ENCODE results near the gene DNAJB1.

DNAJB1 gene

DNA sequence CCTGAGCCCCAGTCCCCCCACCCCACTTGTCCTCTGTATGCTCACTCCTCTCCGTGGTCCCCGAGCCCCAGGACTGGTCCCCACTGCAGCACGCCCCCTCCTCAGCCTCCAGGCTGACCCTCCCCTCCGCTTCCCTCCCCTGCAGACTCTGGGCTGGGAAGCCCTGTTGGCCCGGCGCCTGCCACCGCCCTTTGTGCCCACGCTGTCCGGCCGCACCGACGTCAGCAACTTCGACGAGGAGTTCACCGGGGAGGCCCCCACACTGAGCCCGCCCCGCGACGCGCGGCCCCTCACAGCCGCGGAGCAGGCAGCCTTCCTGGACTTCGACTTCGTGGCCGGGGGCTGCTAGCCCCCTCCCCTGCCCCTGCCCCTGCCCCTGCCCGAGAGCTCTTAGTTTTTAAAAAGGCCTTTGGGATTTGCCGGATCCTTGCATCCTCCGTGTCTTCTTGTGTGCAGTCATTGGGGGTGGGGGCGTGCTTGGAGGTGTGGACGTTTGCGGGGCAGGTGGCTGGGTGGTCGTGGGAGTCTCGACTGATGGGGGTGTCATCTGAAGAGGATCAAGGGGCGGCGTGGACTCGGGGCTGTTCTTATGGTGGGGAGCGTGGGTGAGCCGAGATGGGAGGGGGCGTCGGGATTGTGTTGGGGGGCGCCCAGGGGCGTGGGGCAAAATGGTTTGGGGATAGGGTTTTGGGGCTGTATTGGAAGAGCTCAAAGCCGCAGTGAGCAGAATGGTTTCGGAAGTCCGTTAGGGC, 46.6 kb downstream of the DNAJB1 start:
- DNase-seq = peak; percentile 33

DNA sequence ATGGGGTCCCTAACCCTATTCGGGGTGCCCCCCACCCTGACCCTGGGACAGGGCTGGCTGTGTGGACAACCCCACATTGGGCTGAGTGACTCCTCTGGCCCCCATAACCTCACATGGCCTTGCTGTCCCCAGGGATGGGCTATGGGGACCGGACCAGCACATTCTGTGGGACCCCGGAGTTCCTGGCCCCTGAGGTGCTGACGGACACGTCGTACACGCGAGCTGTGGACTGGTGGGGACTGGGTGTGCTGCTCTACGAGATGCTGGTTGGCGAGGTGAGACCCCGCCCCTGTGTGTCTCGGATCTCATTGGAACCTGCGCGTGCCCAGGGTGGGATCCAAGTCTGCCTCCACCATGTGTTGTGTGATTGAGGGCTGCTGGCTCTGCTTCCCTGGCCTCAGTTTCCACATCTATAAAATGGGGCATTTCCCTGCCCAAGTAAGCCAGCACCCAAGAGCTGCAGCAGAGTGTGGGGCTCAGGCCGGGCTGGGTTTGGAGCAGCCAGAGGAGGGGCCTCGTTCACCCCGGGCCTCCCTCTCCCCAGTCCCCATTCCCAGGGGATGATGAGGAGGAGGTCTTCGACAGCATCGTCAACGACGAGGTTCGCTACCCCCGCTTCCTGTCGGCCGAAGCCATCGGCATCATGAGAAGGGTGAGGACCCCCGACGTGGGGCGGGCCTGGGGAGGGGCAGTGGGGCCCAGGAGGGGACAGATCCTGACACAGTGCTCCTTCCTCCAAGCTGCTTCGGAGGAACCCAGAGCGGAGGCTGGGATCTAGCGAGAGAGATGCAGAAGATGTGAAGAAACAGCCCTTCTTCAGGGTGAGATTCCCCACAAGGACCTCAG, 47.9 kb downstream of the DNAJB1 start:
- DNase-seq = no peak

DNA sequence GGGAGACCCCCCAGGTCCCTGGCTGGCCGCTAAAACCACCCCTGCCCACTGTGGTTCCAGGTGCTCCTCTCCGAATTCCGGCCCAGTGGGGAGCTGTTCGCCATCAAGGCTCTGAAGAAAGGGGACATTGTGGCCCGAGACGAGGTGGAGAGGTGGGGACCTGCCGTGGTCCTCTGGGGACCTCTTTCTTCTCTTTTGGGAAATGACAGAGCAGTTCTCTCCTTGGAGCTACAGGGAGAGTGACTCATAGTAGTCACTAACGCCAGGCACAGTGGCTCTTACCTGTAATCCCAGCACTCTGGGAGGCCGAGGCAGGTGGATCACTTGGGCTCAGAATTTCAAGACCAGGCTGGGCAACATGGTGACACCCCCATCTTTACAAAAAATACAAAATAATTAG, 50.4 kb downstream of the DNAJB1 start:
- DNase-seq = no peak

DNA sequence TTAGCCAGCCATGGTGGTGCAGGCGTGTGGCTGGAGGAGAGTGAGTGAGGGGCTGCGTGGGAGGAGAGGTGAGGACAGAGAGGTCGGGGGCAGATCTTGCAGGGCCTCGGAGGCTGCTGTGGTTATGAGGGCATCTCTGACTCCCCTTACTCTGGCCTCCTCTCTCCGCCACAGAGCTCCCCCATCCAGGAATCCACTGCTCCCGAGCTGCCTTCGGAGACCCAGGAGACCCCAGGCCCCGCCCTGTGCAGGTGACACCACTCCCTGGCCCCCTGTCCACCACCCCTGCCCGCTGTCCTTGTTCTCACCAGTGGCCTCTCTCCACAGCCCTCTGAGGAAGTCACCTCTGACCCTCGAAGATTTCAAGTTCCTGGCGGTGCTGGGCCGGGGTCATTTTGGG, 50.8 kb downstream of the DNAJB1 start:
- no peak for DNase-seq

Data from activated CD4-positive, CD25-positive, alpha-beta regulatory T cell treated with anti-CD3 and anti-CD28 coated beads, Interleukin-2, amount 50 U/mL, for 72 hours (primary cell).